Activated CD8-positive, alpha-beta memory T cell treated with anti-CD3 and anti-CD28 coated beads, Interleukin-2, amount 50 U/mL, for 48 hours (primary cell): ENCODE measurements around the gene AFF2.

Source experiments
- DNase-seq: peaks from one replicate; pipeline ENCODE4 v3.0.0-alpha.2; 2020

AFF2 gene

DNA sequence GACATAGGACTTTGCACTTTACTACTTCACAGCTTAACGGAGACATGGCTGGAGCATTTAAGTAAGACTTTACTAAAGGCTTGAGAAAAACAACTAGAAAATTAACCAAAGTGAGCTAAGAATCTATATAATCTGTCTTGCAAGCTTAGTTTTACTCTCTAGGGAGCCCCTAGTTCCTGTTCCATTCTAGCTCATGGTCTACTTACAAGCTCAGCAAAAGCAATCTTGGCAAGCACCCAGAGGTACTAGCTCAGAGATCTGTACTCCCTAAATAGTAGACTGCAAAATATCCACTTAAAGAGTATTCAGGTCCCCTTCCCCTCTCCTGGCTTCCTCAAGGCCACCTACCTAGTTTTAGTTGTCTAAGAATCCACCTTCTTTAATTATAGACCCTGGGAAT, 535.7 kb downstream of the AFF2 start:
- DNase-seq, result no peak

GRCh38 chrX:149037281-149037870, 537.0 kb downstream of the AFF2 start:
- DNase-seq, result no peak

DNA sequence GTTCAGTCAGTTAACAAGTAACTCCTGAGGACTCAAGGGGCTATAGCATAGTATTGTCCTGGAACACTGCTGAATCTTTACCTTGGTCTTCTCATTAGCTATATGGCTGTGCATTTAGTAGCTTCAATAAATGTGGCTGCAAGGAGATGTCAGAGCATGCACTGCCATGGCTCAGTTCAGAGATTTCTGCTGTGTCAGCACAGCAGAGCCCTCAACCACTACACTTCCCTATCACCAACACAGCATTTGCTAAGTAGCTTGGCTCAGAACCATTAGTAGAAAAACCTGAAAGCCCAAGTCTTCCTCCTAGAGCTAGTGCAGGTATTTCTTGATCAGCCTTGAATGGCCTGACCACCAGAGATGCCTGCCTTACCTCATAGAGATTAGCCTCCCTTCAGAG, 538.6 kb downstream of the AFF2 start:
- no peak for DNase-seq

DNA sequence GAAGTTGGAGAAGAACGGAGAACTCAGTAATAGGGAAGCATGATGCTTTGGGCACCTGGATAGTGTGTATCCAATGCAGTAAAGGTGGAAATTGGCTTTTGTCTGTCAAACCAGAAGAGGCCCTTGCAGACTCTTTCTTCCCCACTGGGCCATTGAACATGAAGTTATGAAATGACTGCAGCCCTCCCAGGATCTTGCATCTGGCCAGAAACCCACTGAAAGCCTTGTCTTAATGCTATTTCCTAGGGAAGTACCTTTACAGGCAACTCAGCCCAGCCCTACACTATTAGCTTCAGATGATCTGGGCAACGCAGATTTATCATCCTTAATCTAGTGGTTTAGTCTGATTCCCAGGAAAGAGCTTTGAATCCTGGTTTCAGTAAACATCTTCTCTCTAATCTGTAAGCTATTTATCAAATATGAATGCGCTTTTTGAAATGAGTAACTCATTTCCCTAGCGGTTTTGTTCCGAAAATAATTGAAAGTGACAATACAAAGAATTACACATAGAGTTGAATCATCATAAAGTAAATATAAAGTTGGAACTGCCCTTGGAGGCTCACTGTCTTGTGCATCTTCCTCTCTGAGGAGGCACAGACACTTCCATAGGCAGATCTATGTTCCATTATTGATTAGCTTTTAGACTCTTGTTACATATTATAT, 540.6 kb downstream of the AFF2 start:
- DNase-seq, result no peak

DNA sequence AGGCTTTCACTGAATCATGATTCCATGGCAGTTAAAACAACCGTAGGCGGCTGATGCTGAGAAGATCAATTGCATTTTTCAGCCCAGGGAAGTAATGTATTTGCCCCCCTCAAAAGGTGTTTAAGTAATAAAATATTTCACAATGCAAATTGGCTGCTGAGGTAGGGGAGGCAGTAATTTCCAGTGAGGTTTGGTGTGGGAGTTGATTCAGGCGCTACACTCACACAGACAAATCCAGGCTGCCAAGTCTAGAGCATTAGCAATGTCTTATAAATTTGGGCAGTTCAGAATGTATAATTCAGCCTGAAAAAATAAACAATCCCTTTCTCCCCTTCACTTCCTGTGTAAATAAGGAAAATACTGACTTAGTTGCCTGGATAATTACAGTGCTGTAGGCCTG, 543.0 kb downstream of the AFF2 start:
- DNase-seq, result no peak

GRCh38 chrX:149044471-149044870, 544.1 kb downstream of the AFF2 start:
- DNase-seq, result no peak

DNA sequence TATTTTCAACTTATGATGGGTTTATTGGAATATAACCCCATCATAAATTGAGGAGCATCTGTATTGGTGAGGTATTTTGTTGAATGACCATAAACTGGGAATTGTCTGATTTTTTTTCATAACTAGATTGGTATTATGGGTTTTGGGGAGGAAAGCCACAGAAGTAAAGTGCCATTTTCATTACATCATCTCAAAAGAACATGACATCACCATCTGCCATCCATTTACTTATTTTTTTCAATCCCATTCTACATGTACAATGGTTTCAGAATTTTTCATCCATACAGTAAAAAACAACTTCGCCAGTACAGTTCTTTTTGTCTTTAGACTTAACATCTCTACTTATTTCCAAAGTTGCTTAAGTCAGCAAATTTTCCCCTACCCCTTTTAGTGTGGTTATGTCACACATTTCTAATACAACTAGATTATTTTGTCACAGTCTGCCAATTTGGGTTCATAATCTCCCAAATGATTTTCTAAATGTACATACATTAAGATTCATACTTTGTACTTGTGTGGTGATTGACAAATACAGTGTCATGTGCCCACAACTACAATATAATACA, 545.3 kb downstream of the AFF2 start:
- no peak for DNase-seq
